Measurements from ENCODE around the gene CRIM1.
A peak's percentile ranks its signal among the peaks of the same experiment; 100 is the strongest.

Gene CRIM1

GRCh38 chr2:36597532-36598377 lies 242.2 kb downstream of the CRIM1 start, which contains the start of gene FEZ2:
Gene FEZ2, minus strand, starts transcription at chr2:36598168. Its CDS starts 26 bp downstream, at chr2:36598142.
- no peak for DNase-seq (ENCODE audit: low read depth)
- H3K4me3 ChIP-seq (ENCODE audit: low read depth, low read length), result peak within 1 kb of the TSS; percentile 78
- TF ChIP-seq, protein P1, sequence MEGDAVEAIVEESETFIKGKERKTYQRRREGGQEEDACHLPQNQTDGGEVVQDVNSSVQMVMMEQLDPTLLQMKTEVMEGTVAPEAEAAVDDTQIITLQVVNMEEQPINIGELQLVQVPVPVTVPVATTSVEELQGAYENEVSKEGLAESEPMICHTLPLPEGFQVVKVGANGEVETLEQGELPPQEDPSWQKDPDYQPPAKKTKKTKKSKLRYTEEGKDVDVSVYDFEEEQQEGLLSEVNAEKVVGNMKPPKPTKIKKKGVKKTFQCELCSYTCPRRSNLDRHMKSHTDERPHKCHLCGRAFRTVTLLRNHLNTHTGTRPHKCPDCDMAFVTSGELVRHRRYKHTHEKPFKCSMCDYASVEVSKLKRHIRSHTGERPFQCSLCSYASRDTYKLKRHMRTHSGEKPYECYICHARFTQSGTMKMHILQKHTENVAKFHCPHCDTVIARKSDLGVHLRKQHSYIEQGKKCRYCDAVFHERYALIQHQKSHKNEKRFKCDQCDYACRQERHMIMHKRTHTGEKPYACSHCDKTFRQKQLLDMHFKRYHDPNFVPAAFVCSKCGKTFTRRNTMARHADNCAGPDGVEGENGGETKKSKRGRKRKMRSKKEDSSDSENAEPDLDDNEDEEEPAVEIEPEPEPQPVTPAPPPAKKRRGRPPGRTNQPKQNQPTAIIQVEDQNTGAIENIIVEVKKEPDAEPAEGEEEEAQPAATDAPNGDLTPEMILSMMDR (IDR thresholded peaks at IDR 0.05; ENCODE audit: control insufficient read depth, extremely low read depth, insufficient read depth), result no peak

All from LNCaP clone FGC (cell line).